Ascending aorta (tissue), 2 donors: ENCODE data around the gene SLC6A7. TPM values are rescaled to one million over a fixed set of nuclear protein-coding genes. Genes with fewer than 3 reads are reported as not detected.
A peak's percentile ranks its signal among the peaks of the same experiment; 100 is the strongest.

ENCODE experiments used
- DNase-seq, 2 donors: peaks; one replicate each; pipeline ENCODE4 v3.0.0-alpha.2; 2019; ENCODE audit warnings: low spot score in 2 of 2
- H3K27ac ChIP-seq, 2 donors: fragments of 200-600 bp; sonication (generic); one replicate each; pipeline ENCODE4 v1.5.1; 2016 to 2017; ENCODE audit warnings: mild to moderate bottlenecking in 1 of 2
- H3K27me3 ChIP-seq: fragments of 200-600 bp; sonication (generic); one replicate; pipeline ENCODE4 v1.5.1; 2017
- H3K36me3 ChIP-seq, 2 donors: fragments of 200-600 bp; sonication (generic); one replicate each; pipeline ENCODE4 v1.5.1; 2016
- H3K4me1 ChIP-seq, 2 donors: fragments of 200-600 bp; sonication (generic); one replicate each; pipeline ENCODE4 v1.5.1; 2016 to 2017; ENCODE audit warnings: mild to moderate bottlenecking in 1 of 2
- H3K4me3 ChIP-seq, 2 donors: fragments of 200-600 bp; sonication (generic); one replicate each; pipeline ENCODE4 v1.5.1; 2016 to 2017; ENCODE audit warnings: mild to moderate bottlenecking in 1 of 2
- H3K9me3 ChIP-seq, 2 donors: fragments of 200-600 bp; sonication (generic); one replicate each; pipeline ENCODE4 v1.5.1; 2016
- CTCF ChIP-seq, 3 experiments: fragments of 200-600 bp in 2 of 3; fragments of 450-650 bp in 1 of 3; sonication (generic) in 2 of 3; IDR thresholded peaks; one replicate each; pipeline ENCODE4 v1.5.1; 2016 to 2019; ENCODE audit warnings: antibody characterized with exemption in 3 of 3, mild to moderate bottlenecking in 1 of 3, moderate library complexity in 1 of 3
- intact Hi-C: fragments of 100-400 bp; cut with DNase I; formaldehyde crosslinking; loops from one replicate; pipeline ENCODE4 v1.15.1; 2023
- total RNA-seq: library from RNA; depleted of rRNA; stranded (reverse); fragments of >200 nt; gene quantifications from one replicate; pipeline ENCODE4 v1.1.0, GENCODE V29; 2016

SLC6A7 gene
- total RNA-seq, 1 donor from 2014 or later = not detected

GRCh38 chr5:150172145-150172544 lies 17.7 kb upstream of the SLC6A7 start:
- Histone ChIP-seq H3K4me3 (no peak overlapping the region), H3K36me3 (no peaks in the 10 kb centered on the region), H3K27me3 (no peaks in the 10 kb centered on the region), H3K9me3 (no peaks in the 10 kb centered on the region), H3K27ac (no peak overlapping the region), H3K4me1 (peaks cover 5 to 18% of the 10 kb centered on the region in 2 donors)
- DNase-seq = no peak
- intact Hi-C loops = no loop called here
- TF ChIP-seq CTCF (IDR thresholded peaks at IDR 0.05) = no peak

- Histone ChIP-seq H3K4me1 (peaks cover 5 to 22% of the 10 kb centered on the region in 2 donors), H3K4me3 (no peak overlapping the region), H3K36me3 (no peaks in the 10 kb centered on the region), H3K27me3 (no peaks in the 10 kb centered on the region), H3K9me3 (no peaks in the 10 kb centered on the region), H3K27ac (no peak overlapping the region)
- intact Hi-C loops = no loop called here
- no peak for TF ChIP-seq CTCF (IDR thresholded peaks at IDR 0.05)
- no peak for DNase-seq
Measured at GRCh38 chr5:150172556-150172955, 17.3 kb upstream of the SLC6A7 start.

GRCh38 chr5:150173161-150173560 lies 16.7 kb upstream of the SLC6A7 start:
- no peaks in the 10 kb centered on the region for H3K27me3 ChIP-seq
- no peak overlapping the region for H3K27ac ChIP-seq
- H3K9me3 ChIP-seq = no peaks in the 10 kb centered on the region
- no peak for DNase-seq
- no peak for TF ChIP-seq CTCF (IDR thresholded peaks at IDR 0.05)
- intact Hi-C loops = no loop called here
- peaks cover 5 to 22% of the 10 kb centered on the region in 2 donors for H3K4me1 ChIP-seq
- no peak overlapping the region for H3K4me3 ChIP-seq
- no peaks in the 10 kb centered on the region for H3K36me3 ChIP-seq

- H3K36me3 ChIP-seq = no peaks in the 10 kb centered on the region
- no peak overlapping the region for H3K27ac ChIP-seq
- peaks cover 5 to 23% of the 10 kb centered on the region in 2 donors for H3K4me1 ChIP-seq
- H3K27me3 ChIP-seq = no peaks in the 10 kb centered on the region
- H3K4me3 ChIP-seq = no peak overlapping the region
- intact Hi-C loops = no loop called here
- no peaks in the 10 kb centered on the region for H3K9me3 ChIP-seq
- DNase-seq = no peak
- no peak for TF ChIP-seq CTCF (IDR thresholded peaks at IDR 0.05)
Measured at GRCh38 chr5:150174285-150174684, 15.6 kb upstream of the SLC6A7 start.

- H3K4me3 ChIP-seq = no peak overlapping the region
- H3K27me3 ChIP-seq = no peaks in the 10 kb centered on the region
- no peaks in the 10 kb centered on the region for H3K36me3 ChIP-seq
- H3K9me3 ChIP-seq = no peaks in the 10 kb centered on the region
- peaks cover 11 to 31% of the 10 kb centered on the region in 2 donors for H3K4me1 ChIP-seq
- TF ChIP-seq CTCF (IDR thresholded peaks at IDR 0.05) = no peak
- peak overlapping the region in 1 of 2 donors; percentile 95 for H3K27ac ChIP-seq
- intact Hi-C loops = loop anchor here (5.0 kb wide), 1 partner anchor 37 kb away; no protein-coding TSS in a partner anchor
- DNase-seq = no peak
Measured at GRCh38 chr5:150175076-150175475, 14.8 kb upstream of the SLC6A7 start.

- intact Hi-C loops = loop anchor here (5.0 kb wide), 1 partner anchor 37 kb away; no protein-coding TSS in a partner anchor
- H3K4me3 ChIP-seq = no peak overlapping the region
- TF ChIP-seq CTCF (IDR thresholded peaks at IDR 0.05) = peak in 2 of 3 experiments; percentile 16 to 50
- H3K4me1 ChIP-seq = peaks cover 11 to 35% of the 10 kb centered on the region in 2 donors
- H3K36me3 ChIP-seq = no peaks in the 10 kb centered on the region
- no peak for DNase-seq
- no peaks in the 10 kb centered on the region for H3K9me3 ChIP-seq
- no peaks in the 10 kb centered on the region for H3K27me3 ChIP-seq
- peak overlapping the region in 1 of 2 donors; percentile 95 for H3K27ac ChIP-seq
Measured at GRCh38 chr5:150175536-150175935, 14.3 kb upstream of the SLC6A7 start.
